ENCODE results near the gene TMEM144. TPM values are rescaled to one million over a fixed set of nuclear protein-coding genes. Genes with fewer than 3 reads are reported as not detected.

The TMEM144 gene
- 4.9 and 8.3 TPM in 2 replicates for total RNA-seq

DNA sequence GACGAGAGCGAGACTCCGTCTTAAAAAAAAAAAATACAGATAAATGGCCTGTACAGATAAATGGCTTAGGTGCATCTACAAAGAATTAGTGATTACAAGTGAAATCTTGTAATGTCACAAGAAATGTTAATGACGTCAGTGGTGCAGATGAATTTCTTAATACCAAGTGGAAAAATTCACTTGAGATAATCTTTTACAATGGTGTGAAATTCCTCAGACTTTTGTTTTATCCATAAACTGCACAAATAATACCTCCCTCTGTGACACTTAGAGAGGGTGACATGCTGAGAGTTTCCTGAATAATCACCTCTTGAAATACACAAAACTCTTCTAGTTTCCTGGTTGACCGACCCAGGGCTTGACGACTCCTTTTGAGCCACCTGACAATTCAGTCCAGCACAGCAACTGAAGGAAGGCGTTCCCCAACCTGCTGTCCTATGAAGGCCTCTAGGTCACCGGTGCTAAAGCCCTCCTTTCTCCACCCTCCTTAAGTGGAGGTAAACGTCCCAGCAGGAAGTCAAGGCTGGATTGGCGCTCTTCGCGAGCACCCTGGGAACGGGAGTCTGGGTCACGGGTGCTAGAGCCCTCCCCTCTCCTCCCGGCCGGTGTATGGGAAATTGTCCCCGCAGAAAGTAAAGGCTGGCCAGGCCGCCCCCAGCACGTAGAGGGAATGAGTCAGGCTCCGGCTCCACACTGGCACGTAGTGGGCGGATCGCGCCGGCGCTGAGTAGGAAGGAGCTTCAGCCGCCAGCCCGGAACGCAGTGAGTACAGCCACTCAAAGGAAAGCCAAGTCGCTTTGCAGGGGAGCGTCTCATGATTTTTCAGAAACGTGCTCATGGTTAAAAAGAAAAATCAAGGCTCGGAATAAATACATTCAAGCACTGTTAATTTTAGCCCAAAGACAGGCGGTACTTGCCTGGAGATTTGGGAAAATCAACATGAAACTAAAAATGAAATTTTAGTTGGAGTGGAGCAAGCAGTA lies at the start of gene TMEM144:
TSS of gene TMEM144 (plus strand) at position 662 of the 983 bp plus-strand sequence. CDS start 2,182 bp downstream, outside the sequence.

GRCh38 chr4:158172261-158173258 lies 37.7 kb upstream of the TMEM144 start, which contains the start of gene GASK1B:
TSS of gene GASK1B (minus strand) at chr4:158173025. CDS start at chr4:158171375, 1,650 bp downstream.

Other genes with a start within 250 kb of the TMEM144 start
- 102 and 200 TPM in 2 replicates for gene GASK1B, start 37.5 kb upstream of the TMEM144 start, total RNA-seq